Measurements from ENCODE around the gene PTPRJ.

GRCh38 chr11:47991266-47991830, 11.0 kb downstream of the PTPRJ start:
- TF ChIP-seq CTCF (IDR thresholded peaks at IDR 0.05): no peak
- no peak for TF ChIP-seq POLR2A (IDR thresholded peaks at IDR 0.05)
